ENCODE data around the gene PAH. TPM values are rescaled to one million over a fixed set of nuclear protein-coding genes. Genes with fewer than 3 reads are reported as not detected.

The PAH gene
- total and polyA plus RNA-seq, 2 of the 4 experiments (the other 2 are of a cell fraction) = not detected

DNA sequence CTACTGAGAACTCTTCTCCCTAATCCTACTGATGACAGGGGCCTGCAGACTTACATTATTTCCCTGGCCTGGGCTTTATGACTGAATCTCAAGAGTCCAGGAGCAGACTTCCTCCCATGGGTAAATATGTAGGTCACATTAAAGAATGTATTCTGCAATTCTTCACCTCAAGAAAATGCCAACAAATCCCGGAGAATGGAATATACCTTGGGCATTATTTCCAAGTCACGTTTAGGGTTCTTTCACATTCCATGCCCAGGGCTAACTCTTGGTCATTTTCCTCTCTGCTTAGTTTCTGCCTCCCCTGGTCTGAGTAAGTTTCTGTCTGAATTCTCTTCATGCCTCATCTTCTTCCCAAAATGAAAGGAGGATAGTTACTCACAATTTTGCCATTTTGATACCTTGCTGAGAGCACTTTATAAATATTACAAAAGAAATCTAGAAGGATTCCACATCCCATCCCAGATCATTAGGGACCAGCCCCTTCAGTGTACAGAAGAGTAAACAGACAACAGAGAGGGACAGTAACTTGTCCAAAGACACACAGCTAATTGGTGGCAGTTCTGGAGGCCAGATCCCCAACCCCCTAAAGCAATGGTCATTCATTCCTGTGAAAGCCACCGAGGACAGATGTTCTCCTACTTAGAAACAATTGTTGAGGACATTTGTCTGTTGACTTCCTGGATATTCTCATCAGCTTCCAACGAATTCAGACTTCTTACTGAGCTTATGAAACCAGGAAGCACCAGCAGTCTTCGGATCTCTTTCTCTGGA lies 605 bp downstream of the PAH start:
- Histone ChIP-seq H4K20me1 (ENCODE audit: insufficient read depth, low read length) (no peaks in the 10 kb centered on the region), H3K27ac (ENCODE audit: insufficient read depth, low read length) (no peak overlapping the region), H2AK5ac (ENCODE audit: low read depth, low read length) (no peak overlapping the region), H4K91ac (ENCODE audit: insufficient read depth, low read depth, low read length) (no peak overlapping the region), H2AK9ac (replicated peaks; ENCODE audit: low read depth, low read length, poor library complexity) (no peak overlapping the region), H3K9me3 (ENCODE audit: control insufficient read depth, insufficient read depth, low read length) (peaks cover 3% of the 10 kb centered on the region; the same call in 1 of the 2 replicates), H3K4me2 (ENCODE audit: low read depth, low read length) (no peak overlapping the region), H2BK5ac (ENCODE audit: low read depth, low read length, poor library complexity, severe bottlenecking) (no peak overlapping the region), H2BK15ac (ENCODE audit: low read depth, low read length) (no peak overlapping the region), H3K56ac (ENCODE audit: extremely low read depth, insufficient read depth, low read length) (no peak overlapping the region), H4K5ac (ENCODE audit: low read depth, low read length) (no peak overlapping the region), H3K79me1 (ENCODE audit: low read depth in 1 of 2, low read length in 2 of 2) (no peaks in the 10 kb centered on the region), H3K18ac (ENCODE audit: low read depth, low read length) (no peak overlapping the region), H3K36me3 (ENCODE audit: control insufficient read depth, insufficient read depth, low read length) (no peaks in the 10 kb centered on the region), H3K4ac (ENCODE audit: low read depth, low read length) (no peak overlapping the region), H3K23ac (ENCODE audit: low read depth, low read length) (no peak overlapping the region), H2AFZ (replicated peaks; ENCODE audit: low read length, poor library complexity) (no peak overlapping the region), H2BK20ac (ENCODE audit: low read depth, low read length) (no peak overlapping the region), H4K8ac (ENCODE audit: low read depth in 2 of 2, low read length in 2 of 2) (no peak overlapping the region), H3K9ac (ENCODE audit: low read depth, low read length) (no peak overlapping the region), H3K14ac (replicated peaks; ENCODE audit: low read depth, low read length) (no peak overlapping the region), H3K4me3 (ENCODE audit: insufficient read depth, low read depth, low read length) (no peak overlapping the region), H3K4me1 (ENCODE audit: control insufficient read depth, insufficient read depth, low read length) (no peaks in the 10 kb centered on the region), H3K27me3 (ENCODE audit: control insufficient read depth, insufficient read depth, low read length) (no peaks in the 10 kb centered on the region), H3K9me1 (ENCODE audit: insufficient read depth, low read length) (no peaks in the 10 kb centered on the region), H2BK120ac (ENCODE audit: low read depth, low read length) (no peak overlapping the region)
- dilution Hi-C loops (cut with HindIII; ENCODE audit: low sequenced_read_pairs, unreplicated experiment) (no loop called here), intact Hi-C loops (cut with micrococcal nuclease) (no loop called here), in situ Hi-C loops (cut with MboI; ENCODE audit: low sequenced_read_pairs) (no loop called here)
- DNase-seq (no peak), ATAC-seq (ENCODE audit: low read depth) (no peak)
- ChIA-PET CTCF (no interaction called here), POLR2A (ENCODE audit: unreplicated experiment) (no interaction called here)
- BruUV-seq (replicated peaks) = no TSS peak
- WGBS, 2 experiments (ENCODE audit: extremely low coverage in 2 of 2, insufficient read length in 1 of 2) = 20% methylated on average over 1 of the region's 5 CpGs; no CpG with 5 or more reads in 1 of the 2 experiments
- TF ChIP-seq CEBPB (IDR thresholded peaks at IDR 0.05; ENCODE audit: low read depth, low read length) (no peak), CTCF (conservative IDR thresholded peaks at IDR 0.05; ENCODE audit: low read depth, low read length) (no peak), MAZ (IDR thresholded peaks at IDR 0.05; ENCODE audit: borderline replicate concordance, low read depth, low read length) (no peak), MXI1 (IDR thresholded peaks at IDR 0.05; ENCODE audit: borderline replicate concordance, low read depth, low read length) (no peak), NFE2L2 (IDR thresholded peaks at IDR 0.05; ENCODE audit: low read depth, low read length) (no peak), POLR2A (IDR thresholded peaks at IDR 0.05; ENCODE audit: low read depth, low read length) (no peak), SMC3 (IDR thresholded peaks at IDR 0.05; ENCODE audit: low read depth, low read length) (no peak), MAFK (IDR thresholded peaks at IDR 0.05; ENCODE audit: low read depth, low read length) (no peak), BHLHE40 (IDR thresholded peaks at IDR 0.05; ENCODE audit: low read depth, low read length) (no peak), RCOR1 (IDR thresholded peaks at IDR 0.05; ENCODE audit: insufficient replicate concordance, low read length) (no peak), USF2 (IDR thresholded peaks at IDR 0.05; ENCODE audit: low read depth, low read length) (no peak), CHD1 (IDR thresholded peaks at IDR 0.05; ENCODE audit: low read depth, low read length) (no peak), RAD21 (IDR thresholded peaks at IDR 0.05; ENCODE audit: low read length) (no peak), RFX5 (IDR thresholded peaks at IDR 0.05; ENCODE audit: low read depth, low read length) (no peak)
- TF ChIP-seq, protein P1, sequence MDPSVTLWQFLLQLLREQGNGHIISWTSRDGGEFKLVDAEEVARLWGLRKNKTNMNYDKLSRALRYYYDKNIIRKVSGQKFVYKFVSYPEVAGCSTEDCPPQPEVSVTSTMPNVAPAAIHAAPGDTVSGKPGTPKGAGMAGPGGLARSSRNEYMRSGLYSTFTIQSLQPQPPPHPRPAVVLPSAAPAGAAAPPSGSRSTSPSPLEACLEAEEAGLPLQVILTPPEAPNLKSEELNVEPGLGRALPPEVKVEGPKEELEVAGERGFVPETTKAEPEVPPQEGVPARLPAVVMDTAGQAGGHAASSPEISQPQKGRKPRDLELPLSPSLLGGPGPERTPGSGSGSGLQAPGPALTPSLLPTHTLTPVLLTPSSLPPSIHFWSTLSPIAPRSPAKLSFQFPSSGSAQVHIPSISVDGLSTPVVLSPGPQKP (IDR thresholded peaks at IDR 0.05; ENCODE audit: borderline replicate concordance, low read depth, low read length) = no peak

Data from IMR-90 (cell line).